ENCODE data around the gene HSPA6.

DNA sequence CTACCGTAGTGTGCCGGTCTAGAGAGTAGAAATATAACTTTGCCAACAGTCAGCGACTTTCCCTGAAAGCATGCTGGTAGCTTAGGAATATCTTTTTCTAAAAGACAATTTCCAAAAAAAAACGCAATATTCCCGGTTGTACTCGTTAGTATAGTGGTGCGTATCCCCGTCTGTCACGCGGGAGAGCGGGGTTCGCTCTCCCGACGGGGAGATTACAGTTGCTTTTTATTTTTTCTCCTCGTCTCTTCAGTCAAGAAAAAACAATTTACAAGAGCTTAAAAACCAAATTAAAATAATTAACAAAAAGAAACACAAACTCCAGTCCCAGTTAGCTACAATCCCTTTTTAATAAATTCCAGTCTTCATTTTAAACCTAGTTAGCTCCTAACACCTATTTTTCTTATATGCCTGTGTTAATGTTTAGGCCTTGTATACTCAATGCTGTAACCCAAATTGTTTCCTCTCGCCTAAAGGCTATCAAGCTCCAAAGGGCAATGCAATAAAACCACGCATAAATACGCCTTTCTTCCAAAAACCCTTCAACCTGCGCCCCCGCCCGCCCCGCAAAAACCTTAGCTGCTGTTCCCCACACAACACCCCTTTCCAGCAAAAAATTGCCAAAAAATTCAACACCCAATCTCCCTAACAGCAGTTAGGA lies 7.8 kb downstream of the HSPA6 start:
- TF ChIP-seq POLR2A (IDR thresholded peaks at IDR 0.05; ENCODE audit: low read depth, low read length): no peak
- TF ChIP-seq POLR2AphosphoS5 (IDR thresholded peaks at IDR 0.05; ENCODE audit: low read depth, low read length): no peak

Data from GM12892 (cell line).